ENCODE data around the gene MRAP.

GRCh38 chr21:32317726-32318125 lies 19.1 kb downstream of the MRAP start:
- no peak for TF ChIP-seq EZH2 (IDR thresholded peaks at IDR 0.05; ENCODE audit: insufficient read depth, poor library complexity, severe bottlenecking)
- no peak for TF ChIP-seq EZH2phosphoT487 (IDR thresholded peaks at IDR 0.05; ENCODE audit: insufficient read depth, low read depth)

Measured in GM23248 (cell line).